ENCODE data around the gene KNDC1. TPM values are rescaled to one million over a fixed set of nuclear protein-coding genes. Genes with fewer than 3 reads are reported as not detected.

The KNDC1 gene
- total and polyA plus RNA-seq, 10 of the 15 experiments (the other 5 are each of a cell fraction or from before 2014, with no cell fraction given), result 0.03 to 0.11 (median 0.05) TPM; not detected in 7

DNA sequence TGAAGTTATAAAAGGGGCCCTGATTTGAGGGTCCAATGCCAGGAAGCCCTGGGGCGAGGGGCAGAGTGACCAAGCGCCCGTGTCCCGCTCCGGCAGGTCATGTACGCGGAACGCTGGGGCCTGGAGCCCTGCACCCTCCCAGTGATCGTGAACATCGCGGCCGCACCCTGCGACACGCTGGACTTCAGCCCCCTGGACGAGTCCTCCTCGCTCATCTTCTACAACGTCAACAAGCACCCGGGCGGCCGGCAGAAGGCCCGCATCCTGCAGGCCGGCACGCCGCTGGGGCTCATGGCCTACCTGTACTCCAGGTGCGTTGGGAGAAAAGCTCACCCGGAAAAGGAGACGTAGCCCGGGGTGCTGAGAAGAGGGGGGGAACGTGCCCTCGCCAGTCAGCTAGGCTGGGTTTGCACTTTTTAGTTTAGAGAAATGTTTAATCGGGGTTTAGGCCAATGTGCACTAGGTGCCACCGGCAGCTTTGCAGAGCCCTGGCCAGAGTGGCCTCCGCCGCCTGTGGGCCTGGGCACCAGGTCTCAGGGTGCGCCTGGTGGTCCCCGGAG is 47.1 kb downstream of the KNDC1 start:
- Histone ChIP-seq H3K27ac (ENCODE audit: control insufficient read depth, insufficient read depth) (no peak overlapping the region), H3K9me3 (replicated peaks; ENCODE audit: control insufficient read depth, insufficient read depth, low read length) (no peaks in the 10 kb centered on the region), H2AFZ (ENCODE audit: control insufficient read depth, low read depth, low read length) (no peak overlapping the region), H3K4me3 (no peak overlapping the region), H3K27me3 (replicated peaks in 1 of 2; ENCODE audit: control insufficient read depth in 2 of 2, insufficient read depth in 2 of 2, low read length in 1 of 2) (no peaks in the 10 kb centered on the region), H3K4me1 (ENCODE audit: control insufficient read depth, insufficient read depth, low read length) (no peaks in the 10 kb centered on the region), H3K79me2 (ENCODE audit: control insufficient read depth, insufficient read depth, low read length) (no peaks in the 10 kb centered on the region), H3K9ac (ENCODE audit: control insufficient read depth, insufficient read depth, low read length) (no peak overlapping the region), H3K36me3 (ENCODE audit: control insufficient read depth in 2 of 2, insufficient read depth in 2 of 2, low read length in 1 of 2) (no peaks in the 10 kb centered on the region), H4K20me1 (ENCODE audit: control insufficient read depth, insufficient read depth) (no peaks in the 10 kb centered on the region), H3K4me2 (ENCODE audit: control insufficient read depth, insufficient read depth) (no peak overlapping the region)
- ChIA-PET POLR2A (no interaction called here), SMC1A (ENCODE audit: uncharacterized antibody, unreplicated experiment) (no interaction called here), CTCF (no interaction called here), RAD21 (ENCODE audit: unreplicated experiment) (no interaction called here)
- 78% methylated on average over 36 of the region's 36 CpGs for WGBS (ENCODE audit: insufficient coverage, insufficient replicate concordance, low lambda C conversion rate, missing lambda C conversion rate)
- in situ Hi-C loops (cut with MboI) (no loop called here), intact Hi-C loops (cut with micrococcal nuclease; ENCODE audit: unreplicated experiment) (no loop called here)
- no TSS peak for BruUV-seq (replicated peaks)
- ATAC-seq (no peak), DNase-seq (ENCODE audit: low read depth, low spot score) (no peak), FAIRE-seq (no peak)
- TF ChIP-seq NBN (IDR thresholded peaks at IDR 0.05) (no peak), SMAD5 (IDR thresholded peaks at IDR 0.05; ENCODE audit: low read depth) (no peak), TCF12 (IDR thresholded peaks at IDR 0.05; ENCODE audit: low read depth, low read length) (no peak), EED (IDR thresholded peaks at IDR 0.05; ENCODE audit: low read depth) (no peak), JUNB (IDR thresholded peaks at IDR 0.05) (no peak), ZNF274 (IDR thresholded peaks at IDR 0.05; ENCODE audit: insufficient read depth, insufficient read length) (no peak), ZNF207 (IDR thresholded peaks at IDR 0.05; ENCODE audit: borderline replicate concordance) (no peak), HCFC1 (IDR thresholded peaks at IDR 0.05; ENCODE audit: low read length) (no peak), NFYA (IDR thresholded peaks at IDR 0.05; ENCODE audit: borderline replicate concordance, low read depth, low read length) (no peak), MTA2 (IDR thresholded peaks at IDR 0.05; ENCODE audit: low read depth) (no peak), YBX1 (IDR thresholded peaks at IDR 0.05) (no peak), SIN3A (IDR thresholded peaks at IDR 0.05; ENCODE audit: low read depth, low read length) (no peak)
- TF ChIP-seq, protein P1, sequence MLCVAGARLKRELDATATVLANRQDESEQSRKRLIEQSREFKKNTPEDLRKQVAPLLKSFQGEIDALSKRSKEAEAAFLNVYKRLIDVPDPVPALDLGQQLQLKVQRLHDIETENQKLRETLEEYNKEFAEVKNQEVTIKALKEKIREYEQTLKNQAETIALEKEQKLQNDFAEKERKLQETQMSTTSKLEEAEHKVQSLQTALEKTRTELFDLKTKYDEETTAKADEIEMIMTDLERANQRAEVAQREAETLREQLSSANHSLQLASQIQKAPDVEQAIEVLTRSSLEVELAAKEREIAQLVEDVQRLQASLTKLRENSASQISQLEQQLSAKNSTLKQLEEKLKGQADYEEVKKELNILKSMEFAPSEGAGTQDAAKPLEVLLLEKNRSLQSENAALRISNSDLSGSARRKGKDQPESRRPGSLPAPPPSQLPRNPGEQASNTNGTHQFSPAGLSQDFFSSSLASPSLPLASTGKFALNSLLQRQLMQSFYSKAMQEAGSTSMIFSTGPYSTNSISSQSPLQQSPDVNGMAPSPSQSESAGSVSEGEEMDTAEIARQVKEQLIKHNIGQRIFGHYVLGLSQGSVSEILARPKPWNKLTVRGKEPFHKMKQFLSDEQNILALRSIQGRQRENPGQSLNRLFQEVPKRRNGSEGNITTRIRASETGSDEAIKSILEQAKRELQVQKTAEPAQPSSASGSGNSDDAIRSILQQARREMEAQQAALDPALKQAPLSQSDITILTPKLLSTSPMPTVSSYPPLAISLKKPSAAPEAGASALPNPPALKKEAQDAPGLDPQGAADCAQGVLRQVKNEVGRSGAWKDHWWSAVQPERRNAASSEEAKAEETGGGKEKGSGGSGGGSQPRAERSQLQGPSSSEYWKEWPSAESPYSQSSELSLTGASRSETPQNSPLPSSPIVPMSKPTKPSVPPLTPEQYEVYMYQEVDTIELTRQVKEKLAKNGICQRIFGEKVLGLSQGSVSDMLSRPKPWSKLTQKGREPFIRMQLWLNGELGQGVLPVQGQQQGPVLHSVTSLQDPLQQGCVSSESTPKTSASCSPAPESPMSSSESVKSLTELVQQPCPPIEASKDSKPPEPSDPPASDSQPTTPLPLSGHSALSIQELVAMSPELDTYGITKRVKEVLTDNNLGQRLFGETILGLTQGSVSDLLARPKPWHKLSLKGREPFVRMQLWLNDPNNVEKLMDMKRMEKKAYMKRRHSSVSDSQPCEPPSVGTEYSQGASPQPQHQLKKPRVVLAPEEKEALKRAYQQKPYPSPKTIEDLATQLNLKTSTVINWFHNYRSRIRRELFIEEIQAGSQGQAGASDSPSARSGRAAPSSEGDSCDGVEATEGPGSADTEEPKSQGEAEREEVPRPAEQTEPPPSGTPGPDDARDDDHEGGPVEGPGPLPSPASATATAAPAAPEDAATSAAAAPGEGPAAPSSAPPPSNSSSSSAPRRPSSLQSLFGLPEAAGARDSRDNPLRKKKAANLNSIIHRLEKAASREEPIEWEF (IDR thresholded peaks at IDR 0.05; ENCODE audit: insufficient replicate concordance, low read depth, low read length), result no peak
- TF ChIP-seq, protein P2, sequence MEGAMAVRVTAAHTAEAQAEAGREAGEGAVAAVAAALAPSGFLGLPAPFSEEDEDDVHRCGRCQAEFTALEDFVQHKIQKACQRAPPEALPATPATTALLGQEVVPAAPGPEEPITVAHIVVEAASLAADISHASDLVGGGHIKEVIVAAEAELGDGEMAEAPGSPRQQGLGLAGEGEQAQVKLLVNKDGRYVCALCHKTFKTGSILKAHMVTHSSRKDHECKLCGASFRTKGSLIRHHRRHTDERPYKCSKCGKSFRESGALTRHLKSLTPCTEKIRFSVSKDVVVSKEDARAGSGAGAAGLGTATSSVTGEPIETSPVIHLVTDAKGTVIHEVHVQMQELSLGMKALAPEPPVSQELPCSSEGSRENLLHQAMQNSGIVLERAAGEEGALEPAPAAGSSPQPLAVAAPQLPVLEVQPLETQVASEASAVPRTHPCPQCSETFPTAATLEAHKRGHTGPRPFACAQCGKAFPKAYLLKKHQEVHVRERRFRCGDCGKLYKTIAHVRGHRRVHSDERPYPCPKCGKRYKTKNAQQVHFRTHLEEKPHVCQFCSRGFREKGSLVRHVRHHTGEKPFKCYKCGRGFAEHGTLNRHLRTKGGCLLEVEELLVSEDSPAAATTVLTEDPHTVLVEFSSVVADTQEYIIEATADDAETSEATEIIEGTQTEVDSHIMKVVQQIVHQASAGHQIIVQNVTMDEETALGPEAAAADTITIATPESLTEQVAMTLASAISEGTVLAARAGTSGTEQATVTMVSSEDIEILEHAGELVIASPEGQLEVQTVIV (IDR thresholded peaks at IDR 0.05; ENCODE audit: borderline replicate concordance, partially characterized antibody), result no peak
- TF ChIP-seq, protein P3, sequence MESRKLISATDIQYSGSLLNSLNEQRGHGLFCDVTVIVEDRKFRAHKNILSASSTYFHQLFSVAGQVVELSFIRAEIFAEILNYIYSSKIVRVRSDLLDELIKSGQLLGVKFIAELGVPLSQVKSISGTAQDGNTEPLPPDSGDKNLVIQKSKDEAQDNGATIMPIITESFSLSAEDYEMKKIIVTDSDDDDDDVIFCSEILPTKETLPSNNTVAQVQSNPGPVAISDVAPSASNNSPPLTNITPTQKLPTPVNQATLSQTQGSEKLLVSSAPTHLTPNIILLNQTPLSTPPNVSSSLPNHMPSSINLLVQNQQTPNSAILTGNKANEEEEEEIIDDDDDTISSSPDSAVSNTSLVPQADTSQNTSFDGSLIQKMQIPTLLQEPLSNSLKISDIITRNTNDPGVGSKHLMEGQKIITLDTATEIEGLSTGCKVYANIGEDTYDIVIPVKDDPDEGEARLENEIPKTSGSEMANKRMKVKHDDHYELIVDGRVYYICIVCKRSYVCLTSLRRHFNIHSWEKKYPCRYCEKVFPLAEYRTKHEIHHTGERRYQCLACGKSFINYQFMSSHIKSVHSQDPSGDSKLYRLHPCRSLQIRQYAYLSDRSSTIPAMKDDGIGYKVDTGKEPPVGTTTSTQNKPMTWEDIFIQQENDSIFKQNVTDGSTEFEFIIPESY (IDR thresholded peaks at IDR 0.05), result no peak
- TF ChIP-seq, protein P4, sequence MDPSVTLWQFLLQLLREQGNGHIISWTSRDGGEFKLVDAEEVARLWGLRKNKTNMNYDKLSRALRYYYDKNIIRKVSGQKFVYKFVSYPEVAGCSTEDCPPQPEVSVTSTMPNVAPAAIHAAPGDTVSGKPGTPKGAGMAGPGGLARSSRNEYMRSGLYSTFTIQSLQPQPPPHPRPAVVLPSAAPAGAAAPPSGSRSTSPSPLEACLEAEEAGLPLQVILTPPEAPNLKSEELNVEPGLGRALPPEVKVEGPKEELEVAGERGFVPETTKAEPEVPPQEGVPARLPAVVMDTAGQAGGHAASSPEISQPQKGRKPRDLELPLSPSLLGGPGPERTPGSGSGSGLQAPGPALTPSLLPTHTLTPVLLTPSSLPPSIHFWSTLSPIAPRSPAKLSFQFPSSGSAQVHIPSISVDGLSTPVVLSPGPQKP (IDR thresholded peaks at IDR 0.05; ENCODE audit: low read depth, low read length), result no peak
